DMS 273 (cell line): ENCODE results near the gene CLGN.
"Not testable (repeated sequence)": the region's sequence is repeated elsewhere in the genome, so short reads cannot be mapped to it uniquely, and the experiment has no call there.

ENCODE experiments used
- DNase-seq: peaks from one replicate; lab custom pipeline; 2025; ENCODE audit not compliant: unreplicated experiment; lab: John Stamatoyannopoulos, UW

CLGN gene

GRCh38 chr4:140427106-140427918, at the start of gene CLGN:
Gene CLGN, minus strand, starts transcription at chr4:140427648. Its CDS starts 14,570 bp downstream, at chr4:140413078.
- DNase-seq, result peak; percentile 89

GRCh38 chr4:140472156-140472555, 44.7 kb upstream of the CLGN start:
- no peak for DNase-seq

GRCh38 chr4:140469791-140470733, 42.6 kb upstream of the CLGN start:
- no peak for DNase-seq

- no peak for DNase-seq
Observed at GRCh38 chr4:140466146-140466545, 38.7 kb upstream of the CLGN start.

- no peak for DNase-seq
Observed at GRCh38 chr4:140463614-140464013, 36.2 kb upstream of the CLGN start.

GRCh38 chr4:140463182-140463581, 35.7 kb upstream of the CLGN start:
- DNase-seq, result no peak

GRCh38 chr4:140450352-140450751, 22.9 kb upstream of the CLGN start:
- DNase-seq, result peak; percentile 1

- DNase-seq, result peak; percentile 59
Observed at GRCh38 chr4:140448830-140449229, 21.4 kb upstream of the CLGN start.

- no peak for DNase-seq
Observed at GRCh38 chr4:140448162-140448561, 20.7 kb upstream of the CLGN start.

- not testable (repeated sequence) for DNase-seq
Observed at GRCh38 chr4:140444347-140444746, 16.9 kb upstream of the CLGN start.

- no peak for DNase-seq
Observed at GRCh38 chr4:140439644-140440142, 12.2 kb upstream of the CLGN start.

- peak; percentile 15 for DNase-seq
Observed at GRCh38 chr4:140427919-140428471, 547 bp upstream of the CLGN start.

GRCh38 chr4:140426610-140427105, 790 bp downstream of the CLGN start:
- peak; percentile 79 for DNase-seq

GRCh38 chr4:140423106-140423505, 4.3 kb downstream of the CLGN start:
- no peak for DNase-seq

GRCh38 chr4:140413130-140413969, 14.1 kb downstream of the CLGN start:
- not testable (repeated sequence) for DNase-seq

GRCh38 chr4:140408974-140409373, 18.5 kb downstream of the CLGN start:
- DNase-seq, result no peak

GRCh38 chr4:140406292-140406691, 21.2 kb downstream of the CLGN start:
- DNase-seq, result no peak

GRCh38 chr4:140400111-140400510, 27.3 kb downstream of the CLGN start:
- DNase-seq, result no peak

- DNase-seq, result no peak
Observed at GRCh38 chr4:140395668-140396067, 31.8 kb downstream of the CLGN start.

- no peak for DNase-seq
Observed at GRCh38 chr4:140388015-140388414, 39.4 kb downstream of the CLGN start.
